Measurements from ENCODE around the gene RTL10.

Gene RTL10

GRCh38 chr22:19863571-19863970, 8.9 kb upstream of the RTL10 start:
- DNase-seq (ENCODE audit: low read depth in 2 of 2, low spot score in 1 of 2) = no peak

- DNase-seq (ENCODE audit: low read depth in 2 of 2, low spot score in 1 of 2) = no peak
Measured at GRCh38 chr22:19862619-19863246, 8.1 kb upstream of the RTL10 start.

GRCh38 chr22:19859861-19860510, 5.3 kb upstream of the RTL10 start:
- no peak for DNase-seq (ENCODE audit: low read depth in 2 of 2, low spot score in 1 of 2)

GRCh38 chr22:19857382-19857781, 2.7 kb upstream of the RTL10 start:
- no peak for DNase-seq (ENCODE audit: low read depth in 2 of 2, low spot score in 1 of 2)

GRCh38 chr22:19855504-19856409, 1.1 kb upstream of the RTL10 start:
- DNase-seq (ENCODE audit: low read depth in 2 of 2, low spot score in 1 of 2) = peak; percentile 13

GRCh38 chr22:19853879-19854777, 546 bp downstream of the RTL10 start:
- no peak for DNase-seq (ENCODE audit: low read depth in 2 of 2, low spot score in 1 of 2)

- DNase-seq (ENCODE audit: low read depth in 2 of 2, low spot score in 1 of 2) = no peak
Measured at GRCh38 chr22:19853058-19853878, 1.4 kb downstream of the RTL10 start.

GRCh38 chr22:19852177-19852781, 2.4 kb downstream of the RTL10 start:
- DNase-seq (ENCODE audit: low read depth in 2 of 2, low spot score in 1 of 2) = no peak

GRCh38 chr22:19851291-19852176, 3.1 kb downstream of the RTL10 start:
- DNase-seq (ENCODE audit: low read depth in 2 of 2, low spot score in 1 of 2) = no peak

GRCh38 chr22:19850763-19851109, 3.9 kb downstream of the RTL10 start:
- DNase-seq (ENCODE audit: low read depth in 2 of 2, low spot score in 1 of 2) = no peak

GRCh38 chr22:19849835-19850762, 4.6 kb downstream of the RTL10 start:
- DNase-seq (ENCODE audit: low read depth in 2 of 2, low spot score in 1 of 2) = no peak

GRCh38 chr22:19848298-19849224, 6.1 kb downstream of the RTL10 start:
- no peak for DNase-seq (ENCODE audit: low read depth in 2 of 2, low spot score in 1 of 2)

- no peak for DNase-seq (ENCODE audit: low read depth in 2 of 2, low spot score in 1 of 2)
Measured at GRCh38 chr22:19847345-19847632, 7.4 kb downstream of the RTL10 start.

GRCh38 chr22:19846620-19847344, 7.9 kb downstream of the RTL10 start:
- no peak for DNase-seq (ENCODE audit: low read depth in 2 of 2, low spot score in 1 of 2)

- no peak for DNase-seq (ENCODE audit: low read depth in 2 of 2, low spot score in 1 of 2)
Measured at GRCh38 chr22:19845054-19845722, 9.5 kb downstream of the RTL10 start.
